OCI-LY7 (cell line): Measurements from ENCODE around the gene HYLS1.

ENCODE experiments used
- EZH2phosphoT487 ChIP-seq: fragments of 200-600 bp; sonication (generic); IDR thresholded peaks from 2 replicates; pipeline ENCODE4 v1.6.1; 2018; ENCODE audit warnings: low read depth, borderline replicate concordance, mild to moderate bottlenecking, mixed run types, antibody characterized with exemption, low read length, moderate library complexity, mixed read lengths
- TF ChIP-seq, protein P1 (sequence below): fragments of 200-600 bp; sonication (generic); conservative IDR thresholded peaks from 2 replicates; pipeline ENCODE4 v1.5.1; 2014; ENCODE audit warnings: mild to moderate bottlenecking, antibody characterized with exemption, low read length, moderate library complexity, mixed read lengths

DNA sequence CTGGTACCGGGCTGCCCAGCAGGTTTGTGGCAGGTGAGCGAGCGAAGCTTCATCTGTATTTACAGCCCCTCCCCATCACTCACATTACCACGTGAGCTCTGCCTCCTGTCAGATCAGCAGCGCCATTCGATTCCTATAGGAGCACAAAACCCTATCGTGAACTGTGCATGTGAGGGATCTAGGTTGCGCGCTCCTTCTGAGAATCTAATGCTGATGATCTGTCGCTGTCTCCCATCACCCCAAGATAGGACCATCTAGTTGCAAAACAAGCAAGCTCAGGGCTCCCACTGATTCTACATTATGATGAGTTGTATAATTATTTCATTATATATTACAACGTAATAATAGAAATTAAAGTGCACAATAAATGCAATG lies 42.6 kb downstream of the HYLS1 start:
- TF ChIP-seq, protein P1, sequence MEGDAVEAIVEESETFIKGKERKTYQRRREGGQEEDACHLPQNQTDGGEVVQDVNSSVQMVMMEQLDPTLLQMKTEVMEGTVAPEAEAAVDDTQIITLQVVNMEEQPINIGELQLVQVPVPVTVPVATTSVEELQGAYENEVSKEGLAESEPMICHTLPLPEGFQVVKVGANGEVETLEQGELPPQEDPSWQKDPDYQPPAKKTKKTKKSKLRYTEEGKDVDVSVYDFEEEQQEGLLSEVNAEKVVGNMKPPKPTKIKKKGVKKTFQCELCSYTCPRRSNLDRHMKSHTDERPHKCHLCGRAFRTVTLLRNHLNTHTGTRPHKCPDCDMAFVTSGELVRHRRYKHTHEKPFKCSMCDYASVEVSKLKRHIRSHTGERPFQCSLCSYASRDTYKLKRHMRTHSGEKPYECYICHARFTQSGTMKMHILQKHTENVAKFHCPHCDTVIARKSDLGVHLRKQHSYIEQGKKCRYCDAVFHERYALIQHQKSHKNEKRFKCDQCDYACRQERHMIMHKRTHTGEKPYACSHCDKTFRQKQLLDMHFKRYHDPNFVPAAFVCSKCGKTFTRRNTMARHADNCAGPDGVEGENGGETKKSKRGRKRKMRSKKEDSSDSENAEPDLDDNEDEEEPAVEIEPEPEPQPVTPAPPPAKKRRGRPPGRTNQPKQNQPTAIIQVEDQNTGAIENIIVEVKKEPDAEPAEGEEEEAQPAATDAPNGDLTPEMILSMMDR, result no peak
- no peak for TF ChIP-seq EZH2phosphoT487
